Parathyroid adenoma (tissue), 2 donors: Measurements from ENCODE around the gene MELTF.

ENCODE experiments used
- H2AFZ ChIP-seq: fragments of 300-600 bp; sonication (generic); one replicate; pipeline ENCODE4 v1.7.0; 2017; ENCODE audit warnings: antibody characterized with exemption, mild to moderate bottlenecking
- H3K27ac ChIP-seq: fragments of 300-600 bp; sonication (generic); one replicate; pipeline ENCODE4 v1.7.0; 2017
- H3K27me3 ChIP-seq: fragments of 300-600 bp; sonication (generic); one replicate; pipeline ENCODE4 v1.7.0; 2017; ENCODE audit warnings: low read length; ENCODE audit not compliant: control insufficient read depth, insufficient read depth
- H3K36me3 ChIP-seq: fragments of 300-600 bp; sonication (generic); one replicate; pipeline ENCODE4 v1.7.0; 2017; ENCODE audit warnings: low read length; ENCODE audit not compliant: control insufficient read depth, insufficient read depth
- H3K4me1 ChIP-seq: fragments of 300-600 bp; sonication (generic); one replicate; pipeline ENCODE4 v1.7.0; 2017; ENCODE audit warnings: control low read depth
- H3K4me2 ChIP-seq: fragments of 300-600 bp; sonication (generic); one replicate; pipeline ENCODE4 v1.7.0; 2017; ENCODE audit warnings: low read length
- H3K4me3 ChIP-seq: fragments of 300-600 bp; sonication (generic); one replicate; pipeline ENCODE4 v1.7.0; 2017; ENCODE audit warnings: low read depth, low read length
- H3K79me2 ChIP-seq: fragments of 300-600 bp; sonication (generic); one replicate; pipeline ENCODE4 v1.7.0; 2017; ENCODE audit warnings: control low read depth
- H3K9ac ChIP-seq: fragments of 300-600 bp; sonication (generic); one replicate; pipeline ENCODE4 v1.7.0; 2017; ENCODE audit warnings: mild to moderate bottlenecking
- H3K9me3 ChIP-seq: fragments of 300-600 bp; sonication (generic); one replicate; pipeline ENCODE4 v1.7.0; 2017; ENCODE audit warnings: low read length; ENCODE audit not compliant: control insufficient read depth
- TF ChIP-seq, protein P1 (sequence below): fragments of 300-600 bp; sonication (generic); IDR thresholded peaks from one replicate; pipeline ENCODE4 v1.7.0; 2017; ENCODE audit warnings: antibody characterized with exemption, mild to moderate bottlenecking
- donor health status: primary hyperparathyroidism.

Gene MELTF

DNA sequence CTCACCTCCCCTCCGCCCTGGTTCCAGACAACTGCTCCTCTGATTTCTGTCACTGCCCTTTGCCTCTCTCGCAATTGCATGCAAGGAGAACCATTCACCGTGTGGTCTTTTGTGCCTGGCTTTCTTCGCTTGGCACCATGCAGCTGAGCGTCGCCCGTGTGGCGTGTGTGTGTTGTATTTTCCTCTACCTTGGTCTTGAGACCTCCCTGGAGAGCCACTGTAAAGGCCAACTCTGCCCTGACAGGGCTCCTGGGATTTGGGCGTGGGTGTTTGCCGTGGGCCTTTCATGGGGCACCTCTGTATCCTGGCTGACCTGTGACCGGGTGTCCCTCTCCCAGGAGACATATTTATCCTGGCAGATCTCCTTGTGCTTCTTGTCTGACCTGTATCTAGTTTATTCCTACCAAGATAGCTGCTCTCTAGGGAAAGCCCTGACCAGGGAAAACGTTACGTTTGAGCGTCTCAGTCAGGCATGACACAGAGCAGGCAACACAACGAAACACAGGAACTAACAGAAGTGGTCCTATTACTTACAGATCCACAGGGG, 59.0 kb downstream of the MELTF start:
- Histone ChIP-seq H3K36me3 (no peaks in the 10 kb centered on the region), H2AFZ (no peak overlapping the region), H3K4me1 (peaks cover 4% of the 10 kb centered on the region), H3K27ac (no peak overlapping the region), H3K9ac (no peak overlapping the region), H3K27me3 (no peaks in the 10 kb centered on the region), H3K9me3 (no peaks in the 10 kb centered on the region), H3K4me3 (no peak overlapping the region), H3K79me2 (peaks cover 3% of the 10 kb centered on the region), H3K4me2 (no peak overlapping the region)
- TF ChIP-seq, protein P1, sequence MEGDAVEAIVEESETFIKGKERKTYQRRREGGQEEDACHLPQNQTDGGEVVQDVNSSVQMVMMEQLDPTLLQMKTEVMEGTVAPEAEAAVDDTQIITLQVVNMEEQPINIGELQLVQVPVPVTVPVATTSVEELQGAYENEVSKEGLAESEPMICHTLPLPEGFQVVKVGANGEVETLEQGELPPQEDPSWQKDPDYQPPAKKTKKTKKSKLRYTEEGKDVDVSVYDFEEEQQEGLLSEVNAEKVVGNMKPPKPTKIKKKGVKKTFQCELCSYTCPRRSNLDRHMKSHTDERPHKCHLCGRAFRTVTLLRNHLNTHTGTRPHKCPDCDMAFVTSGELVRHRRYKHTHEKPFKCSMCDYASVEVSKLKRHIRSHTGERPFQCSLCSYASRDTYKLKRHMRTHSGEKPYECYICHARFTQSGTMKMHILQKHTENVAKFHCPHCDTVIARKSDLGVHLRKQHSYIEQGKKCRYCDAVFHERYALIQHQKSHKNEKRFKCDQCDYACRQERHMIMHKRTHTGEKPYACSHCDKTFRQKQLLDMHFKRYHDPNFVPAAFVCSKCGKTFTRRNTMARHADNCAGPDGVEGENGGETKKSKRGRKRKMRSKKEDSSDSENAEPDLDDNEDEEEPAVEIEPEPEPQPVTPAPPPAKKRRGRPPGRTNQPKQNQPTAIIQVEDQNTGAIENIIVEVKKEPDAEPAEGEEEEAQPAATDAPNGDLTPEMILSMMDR = no peak

- peak overlapping the region; percentile 97 for H2AFZ ChIP-seq
- no peaks in the 10 kb centered on the region for H3K27me3 ChIP-seq
- TF ChIP-seq, protein P1 = peak; percentile 54
- H3K4me2 ChIP-seq = peak overlapping the region; percentile 93
- H3K9me3 ChIP-seq = no peaks in the 10 kb centered on the region
- H3K4me1 ChIP-seq = peaks cover 4% of the 10 kb centered on the region
- peak overlapping the region; percentile 25 for H3K4me3 ChIP-seq
- H3K9ac ChIP-seq = no peak overlapping the region
- peaks cover 3% of the 10 kb centered on the region for H3K79me2 ChIP-seq
- H3K36me3 ChIP-seq = no peaks in the 10 kb centered on the region
- no peak overlapping the region for H3K27ac ChIP-seq
Observed at GRCh38 chr3:196969660-196970546, 59.7 kb downstream of the MELTF start.

GRCh38 chr3:196969134-196969659, 60.4 kb downstream of the MELTF start:
- Histone ChIP-seq H3K9ac (no peak overlapping the region), H3K27ac (peak overlapping the region; percentile 59), H2AFZ (peak overlapping the region; percentile 97), H3K79me2 (peaks cover 3% of the 10 kb centered on the region), H3K4me2 (peak overlapping the region; percentile 93), H3K27me3 (no peaks in the 10 kb centered on the region), H3K4me1 (peaks cover 4% of the 10 kb centered on the region), H3K4me3 (peak overlapping the region; percentile 62), H3K9me3 (no peaks in the 10 kb centered on the region), H3K36me3 (no peaks in the 10 kb centered on the region)
- TF ChIP-seq, protein P1 = no peak

DNA sequence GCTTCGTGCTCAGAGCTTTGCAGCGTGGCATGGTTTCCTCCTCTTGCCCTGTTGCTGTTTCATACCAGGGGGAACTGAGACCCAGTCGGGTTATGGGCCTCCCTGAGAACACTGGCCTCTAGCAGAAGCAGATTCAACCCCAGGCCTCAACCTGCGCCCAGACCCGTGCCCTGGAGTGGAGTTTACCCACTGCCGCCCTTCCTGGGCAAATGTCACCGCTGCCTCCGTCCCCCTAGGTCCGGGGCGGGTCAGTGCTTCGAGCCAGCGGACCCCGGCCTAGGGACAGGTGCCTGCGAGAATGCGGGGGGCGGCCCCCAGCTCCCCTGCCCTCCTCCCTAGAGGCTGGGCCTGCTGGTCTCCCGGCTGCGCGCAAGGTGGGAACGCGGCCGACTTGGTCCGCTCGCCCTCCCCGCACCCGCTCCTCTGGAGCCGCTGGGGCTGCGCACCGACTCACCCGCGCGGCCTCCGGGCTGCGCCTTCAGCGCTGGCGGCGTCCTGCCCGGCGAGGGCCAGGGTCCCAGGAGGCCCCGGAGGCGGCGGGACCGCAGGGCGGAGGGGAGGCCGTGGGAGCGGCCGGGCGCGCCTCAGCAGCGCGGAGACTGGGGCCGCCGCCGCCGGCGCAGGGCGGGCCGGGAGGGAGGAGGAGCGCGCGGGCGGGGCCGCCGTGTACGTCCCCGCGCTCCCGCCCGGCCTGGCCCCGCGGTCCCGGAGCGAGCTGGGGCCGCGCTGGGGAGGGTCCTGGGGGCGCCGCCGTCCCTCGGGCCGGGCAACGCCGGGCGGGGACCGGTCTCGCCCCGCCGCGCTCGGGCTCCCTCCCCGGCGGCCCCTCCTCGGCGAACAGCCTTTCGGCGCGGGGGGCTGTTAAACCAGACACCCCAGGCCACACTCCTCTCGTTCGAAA, 61.1 kb downstream of the MELTF start, which contains the start of gene PIGZ:
Gene PIGZ (minus strand): TSS at position 601 of the 901 bp plus-strand sequence. CDS start 16,802 bp downstream, outside the sequence.
- Histone ChIP-seq H3K4me1 (peaks cover 4% of the 10 kb centered on the region), H3K4me2 (peak within 1 kb of the TSS; percentile 98), H3K9me3 (no peaks in the 10 kb centered on the region), H3K27me3 (no peaks in the 10 kb centered on the region), H3K9ac (peak within 1 kb of the TSS; percentile 53), H3K36me3 (no peaks in the 10 kb centered on the region), H3K4me3 (peak within 1 kb of the TSS; percentile 63), H3K27ac (peak within 1 kb of the TSS; percentile 59), H3K79me2 (peaks cover 3% of the 10 kb centered on the region), H2AFZ (peak within 1 kb of the TSS; percentile 97)
- TF ChIP-seq, protein P1 = no peak
